Raji (cell line): ENCODE measurements around the gene SLC6A12.

Experiments
- POLR2A ChIP-seq: IDR thresholded peaks from 2 replicates; pipeline ENCODE4 v1.6.1; 2011; ENCODE audit warnings: low read depth, low read length, control low read depth; ENCODE audit not compliant: insufficient read depth

The SLC6A12 gene

DNA sequence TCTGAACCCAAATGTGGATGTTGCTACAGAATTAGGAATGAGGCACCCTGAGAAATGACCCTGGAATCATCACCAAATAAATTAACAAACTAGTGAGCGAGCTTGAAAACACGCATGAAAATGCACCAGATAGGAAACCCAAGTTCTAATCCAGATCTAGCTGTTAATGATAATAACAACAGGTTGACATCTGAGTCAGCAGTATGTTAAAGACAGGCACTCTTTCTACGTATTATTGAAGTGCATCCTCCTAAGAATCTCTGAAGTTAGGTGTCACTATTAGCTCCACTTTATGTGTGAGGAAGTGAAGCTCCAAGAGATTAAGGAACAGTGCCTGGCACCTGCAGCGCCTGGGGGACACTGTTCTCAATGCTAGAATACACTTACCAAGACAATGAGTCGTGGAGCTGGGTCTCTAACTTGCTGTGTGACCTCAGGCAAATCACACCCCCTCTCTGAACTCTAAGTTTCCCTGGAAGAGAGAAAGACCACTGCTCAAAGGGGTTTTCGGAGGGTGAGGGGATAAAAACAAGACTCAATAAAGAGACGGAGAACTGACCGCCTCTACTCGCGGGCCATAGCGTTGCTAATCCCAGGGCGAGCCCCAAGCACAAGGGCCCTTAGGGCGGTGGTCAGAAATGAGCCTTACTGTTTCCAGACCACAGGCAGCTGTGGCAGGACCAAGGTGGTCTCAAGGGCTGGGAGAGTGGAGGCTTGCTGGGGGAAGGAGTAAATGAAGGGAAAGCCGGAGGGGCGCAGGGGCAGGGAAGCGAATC is 2.1 kb downstream of the SLC6A12 start:
- TF ChIP-seq POLR2A, result no peak

DNA sequence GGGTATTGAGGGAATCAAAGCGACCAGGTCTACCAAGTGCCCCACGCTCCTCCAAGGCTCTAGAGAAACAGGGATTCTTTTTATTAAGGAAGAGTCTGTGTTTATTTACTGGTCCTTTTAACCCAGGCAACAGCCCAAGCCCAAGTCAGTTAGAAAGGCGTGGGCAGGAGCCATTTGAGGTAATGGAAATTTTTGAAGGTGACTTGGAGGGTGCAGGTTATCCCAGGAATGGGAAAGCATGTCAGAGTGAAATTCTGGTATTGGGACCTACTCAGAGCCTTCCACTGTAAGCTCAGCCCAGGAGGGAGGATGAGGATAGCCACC is 2.9 kb downstream of the SLC6A12 start:
- no peak for TF ChIP-seq POLR2A

DNA sequence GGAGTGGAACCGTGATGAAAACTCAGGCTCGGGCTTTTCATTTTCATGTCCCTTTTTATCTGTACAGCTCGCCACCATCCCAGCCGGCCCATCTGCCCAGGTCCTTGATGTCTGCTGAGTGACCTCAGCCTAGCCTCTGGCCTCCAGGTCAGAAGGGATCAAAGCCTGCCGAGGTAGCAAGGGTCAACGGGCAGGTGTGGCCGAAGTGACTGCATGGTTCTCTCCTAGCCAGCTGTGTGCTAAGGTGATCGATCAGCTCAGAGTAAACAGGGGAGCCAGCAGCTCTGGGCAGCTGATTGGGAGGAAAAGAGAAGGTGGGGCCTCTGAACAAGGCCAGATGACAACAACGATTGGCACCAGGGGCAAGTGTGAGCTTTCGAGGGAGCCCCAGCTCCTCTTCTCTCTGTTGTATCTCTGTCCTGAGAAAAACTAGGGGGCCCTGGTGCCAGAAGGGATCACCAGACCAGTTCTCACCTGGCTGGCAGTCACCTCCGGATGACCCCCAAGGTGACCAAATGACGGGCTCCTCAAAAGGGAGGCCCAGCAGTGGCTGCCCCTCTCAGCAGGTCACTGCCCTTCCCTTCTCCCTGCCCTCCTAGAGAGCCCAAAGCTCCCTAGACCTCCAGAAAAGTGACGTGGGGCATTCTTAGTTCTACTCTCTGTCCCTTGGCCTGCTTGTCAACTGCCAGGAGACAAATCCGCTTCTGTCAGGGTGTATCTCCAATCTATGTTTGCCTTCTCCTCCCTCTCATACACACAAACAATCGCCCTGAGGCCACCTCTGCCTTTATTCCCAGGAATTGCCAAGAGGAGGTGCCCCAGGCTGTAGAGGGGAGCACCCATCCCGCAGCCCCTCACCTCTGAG is 3.4 kb downstream of the SLC6A12 start:
- TF ChIP-seq POLR2A, result no peak

DNA sequence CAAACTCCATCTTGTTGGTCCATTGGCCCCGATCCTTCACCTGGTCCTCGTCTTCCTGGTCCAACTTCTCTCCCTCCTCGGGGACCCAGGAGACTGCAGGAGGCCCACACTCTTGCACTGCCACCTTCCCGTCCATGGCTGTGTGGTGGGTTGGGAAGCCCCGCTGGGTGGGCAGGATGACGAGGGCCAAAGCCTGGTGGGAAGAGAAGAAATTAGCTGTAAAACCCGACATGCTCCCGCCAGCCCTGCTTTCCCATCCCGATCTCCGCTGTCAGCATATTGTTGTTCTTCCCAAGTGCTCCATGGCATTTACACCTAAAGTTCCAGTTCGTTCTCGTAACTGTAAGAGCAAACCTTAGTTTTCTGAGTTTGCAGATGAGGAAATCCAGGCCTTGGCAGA is 4.1 kb downstream of the SLC6A12 start:
- TF ChIP-seq POLR2A, result no peak

DNA sequence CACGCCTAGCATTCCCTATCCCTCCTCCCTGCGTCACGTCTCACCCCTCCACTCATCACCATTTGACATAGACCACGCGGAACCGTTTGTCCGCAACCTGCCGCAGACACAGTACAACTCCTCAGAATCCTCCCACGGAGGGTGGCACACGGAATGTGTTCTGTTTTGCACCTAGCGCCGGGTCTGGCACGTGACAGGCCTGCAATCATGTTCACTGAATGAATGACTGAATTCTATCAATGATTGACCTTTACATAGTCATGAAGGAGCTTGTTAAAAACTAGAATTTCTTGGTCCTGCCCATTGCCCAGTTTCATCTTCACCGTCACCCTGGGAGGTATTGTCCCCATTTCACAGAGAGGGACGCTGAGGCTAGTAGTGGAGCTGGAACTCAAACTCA is 4.7 kb downstream of the SLC6A12 start:
- TF ChIP-seq POLR2A, result no peak

DNA sequence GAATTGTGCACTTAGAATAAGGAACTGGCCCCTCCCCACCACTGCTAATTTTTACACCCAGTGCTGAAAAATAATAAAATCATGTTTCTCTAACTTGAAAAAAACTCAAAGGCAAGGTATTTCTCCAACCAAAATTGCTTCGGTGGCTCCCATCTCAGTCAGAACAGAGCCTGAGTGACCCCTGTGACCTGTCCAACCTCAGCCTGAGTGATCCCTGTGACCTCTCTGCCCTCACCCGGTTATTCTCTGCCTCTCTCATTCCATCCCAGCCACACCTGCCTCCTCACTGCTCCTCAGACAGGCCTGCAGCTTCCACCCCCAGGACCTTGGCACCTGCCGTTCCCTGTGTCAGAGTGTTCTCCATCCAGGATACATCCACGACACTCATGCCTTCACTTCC is 5.1 kb downstream of the SLC6A12 start:
- TF ChIP-seq POLR2A, result no peak

DNA sequence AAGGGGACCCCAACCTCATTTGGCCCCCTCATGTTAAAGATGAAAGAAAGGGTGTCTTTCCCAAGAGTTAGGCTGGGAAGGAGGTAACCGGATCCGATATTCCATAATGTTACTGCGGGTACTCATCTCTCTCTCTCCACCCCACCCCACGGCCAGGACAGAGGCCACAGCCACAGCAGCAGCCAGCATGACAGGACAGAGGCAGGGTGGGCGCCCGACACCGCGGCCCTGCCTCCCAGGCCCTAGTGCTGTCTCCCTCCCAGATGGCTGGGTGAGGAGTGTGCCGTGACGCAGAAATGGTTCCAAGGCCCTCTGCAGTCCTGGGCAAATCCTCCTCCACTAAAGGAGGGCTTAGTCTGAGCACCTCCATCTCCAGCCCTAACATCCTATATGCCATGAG is 6.2 kb downstream of the SLC6A12 start:
- TF ChIP-seq POLR2A, result no peak

DNA sequence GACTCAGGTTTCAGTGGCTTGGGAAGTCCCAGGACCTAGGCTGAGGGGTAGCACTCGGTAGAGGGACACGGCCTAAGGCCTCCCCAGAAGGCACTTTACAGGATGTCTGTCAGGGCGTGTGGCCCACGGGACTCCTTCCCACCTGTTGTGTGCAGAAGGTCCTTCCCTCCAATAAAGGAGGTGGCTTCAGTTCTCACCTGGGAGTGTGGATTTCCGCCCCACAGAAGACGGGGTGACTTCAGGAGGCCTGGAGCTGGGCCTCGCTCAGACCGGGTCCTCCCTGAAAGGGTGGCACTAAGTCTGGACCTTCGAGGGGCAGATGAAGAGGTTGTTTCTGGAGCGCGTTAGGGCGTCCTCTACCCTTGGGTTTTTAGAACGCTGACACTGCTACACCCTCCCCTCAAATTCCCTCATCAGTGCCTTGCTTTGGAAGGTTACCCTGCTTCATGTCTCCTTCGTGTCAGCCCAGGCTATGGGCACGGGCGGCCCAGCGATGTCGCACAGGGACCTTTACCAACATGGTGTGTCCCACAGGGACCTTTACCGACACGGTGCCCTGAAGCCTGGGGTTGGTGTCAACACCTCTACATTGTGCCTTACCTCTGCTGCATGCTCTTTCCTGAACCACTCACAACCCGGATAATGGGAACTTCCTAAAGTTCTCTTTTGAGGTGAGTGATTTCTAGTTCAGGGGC is 7.1 kb downstream of the SLC6A12 start:
- TF ChIP-seq POLR2A, result no peak

DNA sequence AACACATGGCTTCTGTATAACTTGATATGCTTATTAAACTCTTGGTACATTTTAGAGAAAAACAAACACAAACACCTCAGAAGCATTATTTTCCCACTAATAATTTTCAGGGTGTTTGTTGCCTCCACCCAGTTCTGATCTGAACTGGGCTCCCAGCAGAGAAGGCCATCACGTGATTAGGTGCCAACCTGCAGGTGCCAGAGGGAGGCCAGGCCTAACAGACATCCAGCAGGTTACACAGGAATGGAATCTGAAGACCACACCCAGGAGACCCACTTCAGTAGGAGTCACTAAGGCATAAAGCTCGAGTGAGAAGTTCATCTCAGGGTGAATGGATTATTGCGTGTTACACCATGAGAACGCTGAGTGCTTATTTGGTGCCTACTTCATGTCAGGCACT is 8.9 kb downstream of the SLC6A12 start:
- TF ChIP-seq POLR2A, result no peak

DNA sequence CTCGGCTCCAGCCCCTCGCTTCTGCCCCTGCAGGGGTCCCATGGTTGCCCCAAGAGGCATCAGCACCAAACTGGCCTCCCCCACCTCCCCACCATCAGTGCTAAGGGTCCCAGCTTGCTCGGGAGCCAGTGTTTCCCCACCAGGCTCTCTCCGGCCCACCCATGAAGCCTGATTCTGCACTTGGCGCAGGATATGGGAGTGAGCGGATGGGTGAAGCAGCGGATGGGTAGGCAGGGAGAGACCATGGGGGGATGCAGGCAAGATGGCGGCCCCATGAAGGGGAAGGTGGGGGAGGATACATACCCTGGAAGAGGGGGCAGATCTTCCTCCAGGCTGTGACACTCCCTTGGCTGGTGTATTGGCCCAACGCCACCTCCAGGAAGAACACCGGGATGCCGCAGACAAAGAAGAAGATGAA is 9.7 kb downstream of the SLC6A12 start:
- TF ChIP-seq POLR2A, result no peak

DNA sequence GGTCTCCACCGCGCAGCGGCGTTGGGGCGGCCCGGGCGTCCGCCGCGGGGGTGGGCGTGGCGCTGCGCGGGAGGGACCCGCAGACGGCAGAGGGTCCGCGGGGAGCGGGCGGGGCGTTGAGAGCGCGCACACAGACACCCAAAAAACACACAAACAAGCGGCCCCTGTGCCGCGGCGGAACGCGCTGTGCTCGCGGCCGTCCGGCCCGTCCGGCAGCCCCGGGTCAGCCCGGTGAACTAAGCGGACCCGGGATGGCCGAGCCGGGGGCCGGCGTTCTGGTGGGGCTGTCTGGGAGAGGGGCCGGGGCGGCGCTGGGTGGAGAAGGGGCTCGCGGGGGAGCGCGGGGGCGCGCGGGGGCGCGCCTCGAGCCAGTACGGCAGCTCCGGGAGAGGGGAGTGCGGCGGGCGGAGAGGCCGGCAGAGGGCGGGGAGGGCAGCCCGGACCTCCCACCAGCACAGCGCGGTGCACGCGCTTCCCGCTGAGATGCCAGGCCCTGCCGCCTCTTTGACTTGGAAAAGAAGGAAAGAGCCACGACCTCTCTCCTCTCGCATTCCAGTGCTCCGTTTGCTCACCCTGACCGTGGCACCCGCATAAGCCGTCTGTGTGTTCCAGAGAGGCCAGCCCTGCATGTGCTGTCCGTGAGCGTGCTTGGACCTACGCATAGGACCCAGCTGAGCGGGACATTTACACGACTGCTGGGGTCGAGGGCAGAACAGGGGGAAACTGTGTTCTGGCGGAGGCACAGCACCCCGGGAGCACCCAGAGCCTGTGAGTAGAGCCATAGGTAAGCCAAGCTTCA is 10.3 kb downstream of the SLC6A12 start:
- no peak for TF ChIP-seq POLR2A

DNA sequence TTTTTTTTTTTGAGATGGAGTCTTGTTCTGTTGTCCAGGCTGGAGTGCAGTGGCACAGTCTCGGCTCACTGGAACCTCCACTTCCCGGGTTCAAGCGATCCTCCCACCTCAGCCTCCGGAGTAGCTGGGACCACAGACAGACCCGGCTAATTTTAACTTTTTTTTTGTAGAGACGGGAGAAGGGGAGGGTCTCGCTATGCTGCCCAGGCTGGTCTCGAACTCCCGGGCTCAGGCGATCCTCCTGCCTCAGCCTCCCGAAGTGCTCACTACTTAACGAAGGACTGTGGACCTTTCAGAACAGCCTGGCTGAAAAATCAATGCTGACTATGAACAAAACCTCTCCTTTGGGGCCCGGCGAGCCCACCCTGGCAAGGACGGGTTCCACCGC is 10.9 kb downstream of the SLC6A12 start:
- TF ChIP-seq POLR2A, result no peak

DNA sequence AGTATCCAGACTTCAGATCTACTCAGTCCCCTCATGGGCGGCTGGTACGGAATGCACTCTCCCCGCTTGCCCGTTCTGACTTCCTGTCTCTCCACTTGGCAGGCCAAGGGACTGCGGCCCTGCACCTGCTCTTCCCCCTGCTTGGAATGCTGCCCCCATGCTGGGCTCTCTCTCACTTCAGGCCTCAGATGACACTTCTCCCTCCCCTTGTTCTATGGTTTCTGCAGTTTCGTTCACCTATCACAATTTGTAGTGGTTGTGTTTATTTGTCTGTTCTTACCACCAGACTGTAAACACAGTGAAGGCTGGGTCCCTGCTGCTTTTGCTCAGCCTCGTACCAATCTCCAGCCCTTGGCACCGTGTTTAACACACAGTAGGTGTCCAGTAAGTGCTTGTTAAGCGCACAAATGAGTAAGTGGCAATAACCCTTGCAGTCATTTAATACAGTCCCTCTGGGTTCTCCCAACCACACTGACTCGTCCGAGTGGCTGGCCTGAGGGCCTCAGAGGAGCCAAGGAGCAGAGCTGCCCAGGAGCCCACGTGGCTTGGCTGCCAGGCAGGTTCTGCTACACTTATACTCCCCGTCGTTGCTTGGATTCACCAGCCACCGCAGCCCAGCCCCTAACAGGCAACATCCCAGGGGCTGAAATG is 11.8 kb downstream of the SLC6A12 start:
- no peak for TF ChIP-seq POLR2A

DNA sequence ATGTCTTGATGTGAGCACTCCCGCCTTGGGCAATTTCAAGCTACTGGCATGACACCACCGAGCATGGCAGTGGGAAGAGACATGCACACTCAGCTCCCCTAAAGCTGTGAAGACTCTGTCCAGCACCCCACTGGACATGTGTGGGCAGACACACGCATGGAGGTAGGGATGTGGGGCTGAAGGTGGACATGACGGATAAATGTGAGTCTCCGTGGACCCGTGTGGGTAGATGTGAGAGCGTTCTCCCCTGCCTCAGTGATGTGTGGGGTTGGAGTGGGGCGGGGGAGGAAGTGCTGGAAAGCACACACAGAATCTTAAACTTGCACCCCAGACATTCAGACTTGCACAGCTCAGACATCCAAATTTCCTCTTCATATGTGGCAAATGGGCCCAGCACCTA is 12.6 kb downstream of the SLC6A12 start:
- TF ChIP-seq POLR2A, result no peak

DNA sequence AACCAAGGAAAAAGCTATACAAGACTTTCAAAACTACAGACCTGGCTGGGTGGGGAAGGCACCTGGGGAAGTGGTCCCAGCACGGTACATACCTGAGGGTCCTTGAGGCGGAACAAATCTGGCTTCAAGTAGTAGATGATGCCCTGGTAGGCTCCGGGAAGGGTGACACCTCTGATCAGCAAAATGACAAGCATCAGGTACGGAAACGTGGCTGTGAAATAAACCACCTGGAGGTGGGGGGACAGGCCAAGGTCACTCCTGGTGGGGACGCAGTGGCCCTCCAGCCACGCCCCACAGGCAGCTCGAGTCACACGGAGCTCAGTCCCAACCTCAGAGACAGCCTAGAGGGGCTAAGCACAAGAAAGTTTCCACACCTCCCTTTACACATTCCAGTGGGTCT is 15.3 kb downstream of the SLC6A12 start:
- TF ChIP-seq POLR2A, result no peak
